Neural cell (in vitro differentiated cells): Measurements from ENCODE around the gene NHS. TPM values are rescaled to one million over a fixed set of nuclear protein-coding genes. Genes with fewer than 3 reads are reported as not detected.

Source experiments
- H2AFZ ChIP-seq: fragments of 200-600, 300-800 bp; sonication (generic), shearing (Covaris generic); 2 replicates; pipeline ENCODE4 v1.6.0; 2014; ENCODE audit warnings: low read depth, mild to moderate bottlenecking, antibody characterized with exemption, low read length, moderate library complexity
- H3F3A ChIP-seq: fragments of 200-600 bp; shearing (Covaris generic); 2 replicates; pipeline ENCODE4 v1.6.1; 2016; ENCODE audit warnings: mild to moderate bottlenecking, moderate library complexity, mixed read lengths, antibody characterized with exemption, low read length; ENCODE audit not compliant: insufficient read depth, poor library complexity, severe bottlenecking
- H3K27ac ChIP-seq: fragments of 200-600, 300-800 bp; sonication (generic), shearing (Covaris generic); 2 replicates; pipeline ENCODE4 v1.5.1; 2014; ENCODE audit warnings: mild to moderate bottlenecking, low read length, moderate library complexity
- H3K27me3 ChIP-seq: fragments of 300-800, 200-600 bp; sonication (generic), shearing (Covaris generic); 2 replicates; pipeline ENCODE4 v1.6.0; 2014; ENCODE audit warnings: mild to moderate bottlenecking, low read depth, low read length, moderate library complexity; ENCODE audit not compliant: insufficient read depth
- H3K36me3 ChIP-seq: fragments of 300-800, 200-600 bp; sonication (generic), shearing (Covaris generic); 2 replicates; pipeline ENCODE4 v1.5.1; 2014; ENCODE audit warnings: mild to moderate bottlenecking, antibody characterized with exemption, low read length, moderate library complexity; ENCODE audit not compliant: insufficient read depth
- H3K4me2 ChIP-seq: fragments of 300-800, 200-600 bp; sonication (generic), shearing (Covaris generic); 2 replicates; pipeline ENCODE4 v1.6.0; 2014; ENCODE audit warnings: mild to moderate bottlenecking, low read length
- H3K4me3 ChIP-seq: fragments of 300-800, 200-600 bp; sonication (generic), shearing (Covaris generic); 2 replicates; pipeline ENCODE4 v1.5.1; 2014; ENCODE audit warnings: mild to moderate bottlenecking, low read length, moderate library complexity
- H3K79me2 ChIP-seq: fragments of 200-600 bp; shearing (Covaris generic); replicated peaks from 2 replicates; pipeline ENCODE4 v1.6.0; 2014; ENCODE audit warnings: mild to moderate bottlenecking, low read length, moderate library complexity; ENCODE audit not compliant: insufficient read depth
- H3K9ac ChIP-seq: fragments of 300-800, 200-600 bp; sonication (generic), shearing (Covaris generic); 2 replicates; pipeline ENCODE4 v1.6.1; 2016; ENCODE audit warnings: mild to moderate bottlenecking, low read length, mixed read lengths
- H3K9me2 ChIP-seq: fragments of 200-600 bp; shearing (Covaris generic); 2 replicates; pipeline ENCODE4 v1.6.1; 2016; ENCODE audit warnings: mild to moderate bottlenecking, low read length, mixed read lengths; ENCODE audit not compliant: insufficient read depth
- H3K9me3 ChIP-seq: fragments of 200-600, 300-800 bp; sonication (generic), shearing (Covaris generic); 2 replicates; pipeline ENCODE4 v1.6.1; 2016; ENCODE audit warnings: mild to moderate bottlenecking, mixed run types, low read length, moderate library complexity, mixed read lengths
- H4K20me1 ChIP-seq: fragments of 200-600 bp; shearing (Covaris generic); 2 replicates; pipeline ENCODE4 v1.6.1; 2016; ENCODE audit warnings: mild to moderate bottlenecking, mixed run types; ENCODE audit not compliant: insufficient read depth
- CTCF ChIP-seq: fragments of 450-650 bp; IDR thresholded peaks from 2 replicates; pipeline ENCODE4 v1.5.1; 2014; ENCODE audit warnings: antibody characterized with exemption, mild to moderate bottlenecking, moderate library complexity; ENCODE audit not compliant: poor library complexity, severe bottlenecking
- EP300 ChIP-seq: fragments of 450-650 bp; conservative IDR thresholded peaks from 2 replicates; pipeline ENCODE4 v1.6.1; 2014; ENCODE audit warnings: antibody characterized with exemption, mild to moderate bottlenecking, moderate library complexity; ENCODE audit not compliant: poor library complexity, severe bottlenecking
- EZH2 ChIP-seq: fragments of 200-600, 300-800 bp; shearing (Covaris generic), sonication (generic); IDR thresholded peaks from 2 replicates; pipeline ENCODE4 v1.6.1; 2014; ENCODE audit warnings: antibody characterized with exemption, low read length, borderline replicate concordance, mild to moderate bottlenecking; ENCODE audit not compliant: insufficient read depth, poor library complexity, severe bottlenecking
- MXI1 ChIP-seq: fragments of 450-650 bp; conservative IDR thresholded peaks from 2 replicates; pipeline ENCODE4 v1.6.1; 2014; ENCODE audit warnings: antibody characterized with exemption, mild to moderate bottlenecking; ENCODE audit not compliant: poor library complexity, severe bottlenecking
- POLR2AphosphoS5 ChIP-seq: IDR thresholded peaks from 2 replicates; pipeline ENCODE4 v1.6.1; 2012
- RAD21 ChIP-seq: fragments of 450-650 bp; conservative IDR thresholded peaks from 2 replicates; pipeline ENCODE4 v1.6.1; 2014; ENCODE audit warnings: antibody characterized with exemption, mild to moderate bottlenecking, moderate library complexity
- REST ChIP-seq: IDR thresholded peaks from 2 replicates; pipeline ENCODE4 v1.6.1; 2012; ENCODE audit warnings: borderline replicate concordance
- SMC3 ChIP-seq: fragments of 450-650 bp; conservative IDR thresholded peaks from 2 replicates; pipeline ENCODE4 v1.6.1; 2014; ENCODE audit warnings: antibody characterized with exemption, mild to moderate bottlenecking, moderate library complexity; ENCODE audit not compliant: poor library complexity
- TAF1 ChIP-seq: IDR thresholded peaks from 2 replicates; pipeline ENCODE4 v1.6.1; 2012; ENCODE audit warnings: low read depth
- polyA plus RNA-seq: library from polyadenylated mRNA; depleted of rRNA; stranded (reverse); fragments of >200 nt; gene quantifications from 2 replicates; pipeline ENCODE4 v1.2.3, GENCODE V29; 2014

Gene NHS
- polyA plus RNA-seq, 1 donor from 2014 or later: 1.9 TPM

- no peaks in the 10 kb centered on the region for H3F3A ChIP-seq
- no peaks in the 10 kb centered on the region for H3K9me3 ChIP-seq
- H3K36me3 ChIP-seq: no peaks in the 10 kb centered on the region
- H3K27ac ChIP-seq: no peak overlapping the region
- no peaks in the 10 kb centered on the region for H3K9me2 ChIP-seq
- H3K9ac ChIP-seq: no peak overlapping the region
- H2AFZ ChIP-seq: no peak overlapping the region
- no peaks in the 10 kb centered on the region for H3K27me3 ChIP-seq
- TF ChIP-seq REST (no peak), TAF1 (no peak), EP300 (no peak), CTCF (no peak), MXI1 (no peak), POLR2AphosphoS5 (no peak), SMC3 (no peak), EZH2 (no peak), RAD21 (no peak)
- H4K20me1 ChIP-seq: no peaks in the 10 kb centered on the region
- no peak overlapping the region for H3K4me2 ChIP-seq
- no peaks in the 10 kb centered on the region for H3K79me2 ChIP-seq
- no peak overlapping the region for H3K4me3 ChIP-seq
Observed at GRCh38 chrX:17633546-17633945, 258.5 kb downstream of the NHS start.

GRCh38 chrX:17634542-17635207 is 259.7 kb downstream of the NHS start:
- H2AFZ ChIP-seq: no peak overlapping the region
- H3K27me3 ChIP-seq: no peaks in the 10 kb centered on the region
- no peak overlapping the region for H3K27ac ChIP-seq
- H3K79me2 ChIP-seq: no peaks in the 10 kb centered on the region
- no peak overlapping the region for H3K4me2 ChIP-seq
- no peaks in the 10 kb centered on the region for H3K9me2 ChIP-seq
- no peaks in the 10 kb centered on the region for H3K9me3 ChIP-seq
- peak overlapping the region; percentile 50 for H3K4me3 ChIP-seq
- no peak overlapping the region for H3K9ac ChIP-seq
- TF ChIP-seq MXI1: no peak
- no peak for TF ChIP-seq REST
- TF ChIP-seq POLR2AphosphoS5: no peak
- H3K36me3 ChIP-seq: no peaks in the 10 kb centered on the region
- H3F3A ChIP-seq: no peaks in the 10 kb centered on the region
- no peaks in the 10 kb centered on the region for H4K20me1 ChIP-seq
